Lower leg skin (tissue), 3 donors: ENCODE measurements around the gene IL1RAP.

ENCODE experiments used
- CTCF ChIP-seq, 3 donors: fragments of 450-650 bp; IDR thresholded peaks; one replicate each; pipeline ENCODE4 v1.5.1; 2016; ENCODE audit warnings: antibody characterized with exemption in 3 of 3, mild to moderate bottlenecking in 3 of 3, moderate library complexity in 2 of 3
- POLR2A ChIP-seq, 2 donors: fragments of 450-650 bp; IDR thresholded peaks; one replicate each; pipeline ENCODE4 v1.6.1; 2016 to 2017; ENCODE audit warnings: antibody characterized with exemption in 2 of 2, mild to moderate bottlenecking in 1 of 2, moderate library complexity in 1 of 2

- TF ChIP-seq CTCF (IDR thresholded peaks at IDR 0.05) (no peak), POLR2A (IDR thresholded peaks at IDR 0.05) (no peak)
These were observed 15.6 kb upstream of the IL1RAP start for GRCh38 chr3:190498293-190498692.
